Peyer's patch (tissue), 4 donors: ENCODE measurements around the gene TXNDC9.

Source experiments
- POLR2A ChIP-seq, 2 donors: fragments of 450-650 bp; IDR thresholded peaks; one replicate each; pipeline ENCODE4 v1.5.1; 2017; ENCODE audit warnings: antibody characterized with exemption in 2 of 2, mild to moderate bottlenecking in 2 of 2, moderate library complexity in 2 of 2
- TF ChIP-seq, protein P1 (sequence below), 6 experiments: fragments of 450-650 bp in 4 of 6; fragments of 200-600 bp in 2 of 6; sonication (generic) in 1 of 6; IDR thresholded peaks; one replicate each; pipeline ENCODE4 v1.5.1; 2017 to 2019; ENCODE audit warnings: antibody characterized with exemption in 6 of 6, mild to moderate bottlenecking in 3 of 6, moderate library complexity in 1 of 6

DNA sequence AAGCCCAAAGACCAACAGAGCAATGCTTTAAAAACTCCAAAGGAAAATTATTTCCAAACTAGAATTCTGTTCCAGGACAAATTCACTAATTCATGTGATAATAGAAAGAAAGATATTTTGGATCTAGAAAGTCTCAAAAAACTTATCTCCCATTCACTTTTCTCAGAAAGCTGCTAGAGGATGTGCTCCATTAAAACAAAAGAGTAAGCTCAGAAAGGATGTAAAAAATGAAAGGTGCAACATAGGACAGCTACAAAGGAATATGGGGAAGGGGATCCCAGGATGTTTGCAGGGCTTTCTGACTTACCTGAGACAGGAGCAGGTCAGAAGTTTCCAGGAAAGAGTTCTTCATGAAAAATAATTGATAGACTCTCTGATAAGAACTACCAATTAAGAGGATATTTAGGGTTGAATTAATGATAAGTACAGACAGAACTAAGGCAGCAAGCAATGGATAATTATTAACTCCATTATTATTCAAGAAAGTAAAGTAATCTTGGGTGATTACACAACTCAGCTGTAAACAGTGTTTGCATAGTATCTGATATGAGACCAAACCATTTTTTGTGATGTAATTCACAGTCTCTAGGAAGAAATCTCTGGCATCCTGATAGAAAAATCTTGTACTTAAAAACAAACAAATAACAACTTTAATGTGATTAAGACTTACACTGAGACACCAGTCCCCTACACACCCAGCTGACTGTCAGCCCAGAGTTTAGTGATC, 56.0 kb downstream of the TXNDC9 start:
- TF ChIP-seq, protein P1, sequence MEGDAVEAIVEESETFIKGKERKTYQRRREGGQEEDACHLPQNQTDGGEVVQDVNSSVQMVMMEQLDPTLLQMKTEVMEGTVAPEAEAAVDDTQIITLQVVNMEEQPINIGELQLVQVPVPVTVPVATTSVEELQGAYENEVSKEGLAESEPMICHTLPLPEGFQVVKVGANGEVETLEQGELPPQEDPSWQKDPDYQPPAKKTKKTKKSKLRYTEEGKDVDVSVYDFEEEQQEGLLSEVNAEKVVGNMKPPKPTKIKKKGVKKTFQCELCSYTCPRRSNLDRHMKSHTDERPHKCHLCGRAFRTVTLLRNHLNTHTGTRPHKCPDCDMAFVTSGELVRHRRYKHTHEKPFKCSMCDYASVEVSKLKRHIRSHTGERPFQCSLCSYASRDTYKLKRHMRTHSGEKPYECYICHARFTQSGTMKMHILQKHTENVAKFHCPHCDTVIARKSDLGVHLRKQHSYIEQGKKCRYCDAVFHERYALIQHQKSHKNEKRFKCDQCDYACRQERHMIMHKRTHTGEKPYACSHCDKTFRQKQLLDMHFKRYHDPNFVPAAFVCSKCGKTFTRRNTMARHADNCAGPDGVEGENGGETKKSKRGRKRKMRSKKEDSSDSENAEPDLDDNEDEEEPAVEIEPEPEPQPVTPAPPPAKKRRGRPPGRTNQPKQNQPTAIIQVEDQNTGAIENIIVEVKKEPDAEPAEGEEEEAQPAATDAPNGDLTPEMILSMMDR (IDR thresholded peaks at IDR 0.05): no peak
- TF ChIP-seq POLR2A (IDR thresholded peaks at IDR 0.05): no peak
